ENCODE data around the gene CRYGA.

GRCh38 chr2:208189810-208190503 is 26.6 kb upstream of the CRYGA start, which contains the start of gene C2orf80:
- TF ChIP-seq EZH2 (IDR thresholded peaks at IDR 0.05): no peak
- TF ChIP-seq CTCF (IDR thresholded peaks at IDR 0.05): no peak
- TF ChIP-seq EZH2phosphoT487 (IDR thresholded peaks at IDR 0.05): no peak

All from neural progenitor cell (in vitro differentiated cells).